ENCODE measurements around the gene TBC1D22A. TPM values are rescaled to one million over a fixed set of nuclear protein-coding genes. Genes with fewer than 3 reads are reported as not detected.

TBC1D22A gene
- total RNA-seq, 1 experiment from 2014 or later: 7.9 TPM

DNA sequence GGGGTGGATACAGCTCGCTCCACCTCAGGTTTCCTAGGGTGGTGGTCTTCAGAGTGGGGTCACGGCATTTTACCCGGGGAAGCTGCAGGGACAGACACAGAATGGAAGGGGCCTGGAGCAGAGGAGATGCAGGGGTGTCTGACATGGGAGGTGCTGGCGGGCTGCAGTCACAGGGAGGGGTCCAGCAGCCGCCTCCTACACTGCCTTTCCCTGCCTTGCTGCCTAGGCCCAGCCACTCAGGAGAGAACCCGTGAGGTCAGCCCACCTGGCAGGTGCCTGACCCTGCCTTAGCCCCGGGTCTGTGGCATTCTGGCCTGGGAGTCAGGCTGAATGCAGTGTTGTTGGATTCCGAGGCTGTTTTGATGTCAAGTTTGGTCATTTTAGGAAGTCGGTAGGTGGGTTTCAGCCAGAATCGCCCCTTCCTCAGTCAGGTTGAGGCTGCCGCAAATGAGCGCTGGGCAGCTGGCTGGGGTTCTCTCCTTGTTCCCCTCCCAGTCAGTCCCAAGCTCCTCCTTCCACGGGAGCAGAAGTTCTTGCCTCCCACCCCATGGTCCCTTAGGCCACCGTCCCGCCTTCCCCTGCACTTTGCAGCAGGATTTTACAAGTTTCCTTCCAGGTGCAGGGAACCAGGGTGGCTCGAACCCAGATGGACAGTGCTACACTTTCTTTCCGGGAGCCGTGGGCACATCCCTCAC lies 294.5 kb downstream of the TBC1D22A start:
- DNase-seq (ENCODE audit: low spot score): no peak

DNA sequence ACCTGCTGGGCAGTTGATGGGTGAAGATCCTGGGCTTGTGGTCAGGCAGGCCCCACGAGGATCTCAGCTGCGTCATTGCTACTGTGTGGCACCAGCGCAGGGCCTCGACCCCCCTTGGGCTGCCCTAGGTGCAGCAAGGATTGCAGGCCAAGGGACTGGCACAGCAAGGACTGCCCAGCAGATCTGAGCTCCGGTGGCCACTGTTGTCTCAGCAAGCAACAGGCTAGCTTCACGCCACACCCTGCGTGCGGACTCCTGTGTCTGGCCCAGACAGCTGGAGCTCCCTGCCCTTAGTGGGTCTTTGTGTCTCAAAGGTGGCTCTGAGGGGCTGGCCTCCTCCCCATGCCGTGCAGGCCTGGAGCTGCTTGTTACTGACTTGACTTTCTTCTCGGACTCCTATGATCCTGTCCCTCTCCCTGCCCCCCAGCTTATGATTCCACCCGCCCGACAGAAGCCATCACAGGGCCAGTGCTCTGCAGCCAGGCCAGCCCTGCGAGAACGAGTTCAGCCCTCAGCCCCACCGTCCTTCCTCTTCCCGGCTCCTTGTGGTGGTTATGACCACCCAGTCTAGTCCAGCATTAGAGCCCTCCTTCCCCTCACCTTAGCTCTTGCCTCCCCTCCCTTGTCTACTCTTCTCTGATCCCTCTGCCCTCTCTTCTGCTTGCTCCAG lies 295.6 kb downstream of the TBC1D22A start:
- no peak for DNase-seq (ENCODE audit: low spot score)

DNA sequence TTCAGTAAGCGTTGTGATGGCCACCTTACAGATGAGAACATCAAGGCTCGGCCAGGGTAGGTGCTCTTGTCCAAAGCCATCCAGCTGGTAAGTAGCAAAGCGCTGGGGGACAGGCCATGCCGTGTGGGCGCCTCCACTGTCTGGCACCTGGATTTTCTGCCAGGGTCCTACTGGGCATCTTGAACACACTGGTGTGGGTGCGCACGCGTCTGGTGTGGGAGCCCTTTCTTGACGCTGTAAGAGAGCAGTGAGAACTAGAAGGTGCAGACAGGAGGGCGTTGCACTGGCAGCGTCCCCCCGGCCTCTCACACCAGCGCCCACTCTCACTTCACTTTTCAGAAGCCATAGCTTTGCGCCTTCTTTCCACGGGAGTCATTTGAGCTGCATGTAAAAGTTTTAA lies 296.6 kb downstream of the TBC1D22A start:
- DNase-seq (ENCODE audit: low spot score): no peak

DNA sequence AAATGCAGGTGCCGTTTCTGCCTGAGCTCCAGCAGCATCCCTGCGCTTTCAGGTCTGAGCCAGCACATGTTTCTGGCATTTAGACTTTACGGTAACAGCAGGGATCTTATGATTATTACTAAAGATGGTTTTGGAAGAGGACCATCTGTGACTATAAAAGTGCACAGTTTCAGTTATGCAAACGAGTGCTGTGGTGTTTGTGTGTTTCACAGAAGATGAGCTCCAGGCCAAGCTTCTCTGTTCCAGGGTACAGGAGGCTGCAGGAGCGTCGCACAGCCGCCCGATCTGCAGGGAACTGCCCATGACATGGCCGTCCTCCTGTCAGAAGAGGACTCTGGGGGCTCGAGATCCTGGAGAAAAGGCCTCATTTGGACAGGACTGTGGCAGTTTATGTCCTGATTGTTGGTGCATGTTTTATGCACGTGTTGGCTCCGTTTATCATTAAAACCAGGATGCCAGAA lies 297.3 kb downstream of the TBC1D22A start:
- no peak for DNase-seq (ENCODE audit: low spot score)

DNA sequence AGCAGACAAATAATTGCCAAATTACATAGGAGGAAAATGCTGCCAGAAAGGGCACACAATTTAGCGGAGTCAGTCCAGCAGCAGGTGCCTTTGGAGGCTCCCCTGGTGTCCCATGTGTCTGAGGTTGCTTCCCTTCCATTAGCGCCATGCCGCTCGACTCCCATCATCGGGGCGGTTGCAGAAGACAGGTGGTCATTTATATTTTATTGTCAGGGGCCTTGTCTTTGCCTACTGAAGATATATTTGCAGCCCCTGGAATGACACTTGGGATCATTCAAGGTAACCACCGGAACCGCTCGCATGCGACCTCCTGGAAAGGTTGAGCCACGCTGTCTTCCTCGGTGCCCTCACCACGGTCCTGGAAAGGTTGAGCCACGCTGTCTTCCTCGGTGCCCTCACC lies 298.3 kb downstream of the TBC1D22A start:
- no peak for DNase-seq (ENCODE audit: low spot score)

DNA sequence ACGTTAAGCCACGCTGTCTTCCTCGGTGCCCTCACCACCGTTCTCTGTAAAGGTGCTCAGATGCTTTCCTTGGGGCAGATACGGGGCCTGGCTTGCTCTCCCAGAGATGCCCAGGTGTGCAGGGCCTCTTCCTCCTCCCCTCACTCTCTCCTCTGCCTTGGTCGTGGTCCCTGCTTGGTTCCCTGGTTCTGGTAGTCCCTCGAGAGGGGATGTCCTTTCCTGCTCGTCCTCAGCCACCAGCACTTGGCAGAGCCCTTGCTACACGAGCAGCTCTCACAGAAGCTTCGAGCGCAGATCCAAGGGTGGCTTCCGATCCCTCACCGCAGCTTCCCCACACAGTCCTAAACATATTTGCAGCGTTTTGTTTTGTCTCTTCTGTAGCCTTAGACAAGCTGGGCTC lies 298.8 kb downstream of the TBC1D22A start:
- no peak for DNase-seq (ENCODE audit: low spot score)

DNA sequence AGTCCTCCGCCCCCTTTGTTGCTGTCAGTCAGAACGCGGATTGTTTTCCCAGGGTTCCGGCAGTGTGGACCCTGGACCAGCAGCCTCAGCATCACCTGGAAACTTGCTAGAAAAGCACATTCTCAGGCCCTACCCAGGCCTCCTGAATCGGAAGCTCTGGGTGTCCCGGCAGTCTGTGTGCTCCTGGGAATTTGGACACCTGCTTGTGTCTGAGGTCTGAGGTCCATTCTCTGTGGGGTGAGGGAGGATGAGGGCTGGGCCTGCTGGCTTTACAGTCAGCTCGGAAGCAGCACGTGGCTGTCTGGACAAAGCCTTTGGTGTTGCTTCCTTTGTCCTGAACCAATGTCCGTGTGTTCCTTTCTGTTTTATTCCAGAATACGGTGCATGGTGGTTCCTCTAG lies 299.7 kb downstream of the TBC1D22A start:
- no peak for DNase-seq (ENCODE audit: low spot score)

DNA sequence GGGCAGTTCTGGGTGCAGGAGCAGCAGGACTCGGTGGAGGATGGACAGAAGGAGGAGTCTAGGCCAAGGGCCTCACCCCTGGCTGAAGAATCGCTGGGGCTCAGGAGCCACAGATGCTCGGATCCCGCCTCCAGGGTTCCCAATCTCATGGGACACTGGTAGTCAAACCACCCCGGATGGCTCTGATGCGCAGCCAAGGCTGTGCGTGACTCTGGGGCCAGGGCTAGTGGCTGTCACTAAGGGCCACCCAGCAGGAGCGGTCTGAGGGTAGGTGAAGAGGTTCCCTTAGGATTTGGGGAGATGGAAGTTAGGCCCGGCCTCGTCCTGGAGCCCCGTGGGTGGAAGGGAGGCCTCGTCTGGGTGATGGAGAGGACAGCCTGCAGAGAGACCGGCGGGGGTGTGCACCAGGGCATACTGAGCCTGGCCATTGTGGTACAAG lies 300.6 kb downstream of the TBC1D22A start:
- no peak for DNase-seq (ENCODE audit: low spot score)

DNA sequence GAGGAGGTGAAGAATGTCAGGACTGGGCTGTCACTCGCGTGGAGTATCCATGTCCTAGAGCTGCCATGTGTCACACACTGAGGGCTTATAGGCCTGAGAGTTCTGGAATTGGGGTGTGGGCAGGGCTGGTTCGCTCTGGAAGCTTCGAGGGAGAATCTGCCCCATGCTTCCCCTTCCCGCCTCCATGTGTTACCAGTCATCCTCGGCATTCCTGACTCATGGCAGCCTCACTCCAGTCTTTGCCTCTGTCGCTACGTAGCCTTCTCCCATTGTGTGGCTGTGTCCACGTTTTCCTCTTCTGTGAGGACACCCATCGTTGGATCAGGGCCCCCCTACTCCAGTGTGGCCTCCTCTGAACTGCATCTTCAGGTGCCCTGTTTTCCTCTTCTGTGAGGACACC lies 301.2 kb downstream of the TBC1D22A start:
- no peak for DNase-seq (ENCODE audit: low spot score)

DNA sequence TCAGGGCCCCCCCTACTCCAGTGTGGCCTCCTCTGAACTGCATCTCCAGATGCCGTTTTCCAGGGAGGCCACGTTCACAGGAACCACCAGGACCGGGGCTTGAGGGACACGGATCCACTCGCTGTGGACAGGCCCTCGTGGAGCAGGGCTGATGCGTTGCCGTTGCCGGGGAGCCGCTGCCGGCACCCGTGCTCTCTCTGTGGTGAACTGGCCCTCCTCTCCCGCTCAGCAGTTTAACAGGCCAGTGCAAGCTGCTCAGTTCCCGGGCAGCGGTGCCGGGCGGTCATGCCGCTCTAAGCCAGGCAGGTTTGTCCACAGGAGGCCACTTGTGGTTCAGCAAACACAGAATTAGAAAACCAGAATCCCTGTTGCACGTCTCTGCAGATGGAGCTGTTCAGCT lies 301.6 kb downstream of the TBC1D22A start:
- no peak for DNase-seq (ENCODE audit: low spot score)

DNA sequence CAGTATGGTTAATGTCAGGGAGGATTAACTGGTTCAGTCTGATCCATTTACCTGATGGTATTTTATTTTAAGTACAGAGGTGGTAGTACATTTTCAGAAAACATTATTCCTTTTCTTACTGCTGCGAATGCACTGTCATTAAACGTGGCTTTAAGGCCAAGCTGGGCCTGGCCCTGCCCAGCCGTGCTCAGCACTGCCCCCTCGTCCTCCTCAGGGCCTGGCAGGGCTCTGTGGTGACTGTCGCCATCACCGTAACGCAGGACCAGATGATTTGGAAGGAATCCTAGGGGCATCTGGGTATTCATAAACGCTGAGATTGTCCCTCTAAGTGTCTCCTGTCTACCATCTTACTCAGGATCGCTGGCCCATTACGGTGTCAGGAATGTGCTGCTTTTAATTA lies 302.0 kb downstream of the TBC1D22A start:
- DNase-seq (ENCODE audit: low spot score): no peak

DNA sequence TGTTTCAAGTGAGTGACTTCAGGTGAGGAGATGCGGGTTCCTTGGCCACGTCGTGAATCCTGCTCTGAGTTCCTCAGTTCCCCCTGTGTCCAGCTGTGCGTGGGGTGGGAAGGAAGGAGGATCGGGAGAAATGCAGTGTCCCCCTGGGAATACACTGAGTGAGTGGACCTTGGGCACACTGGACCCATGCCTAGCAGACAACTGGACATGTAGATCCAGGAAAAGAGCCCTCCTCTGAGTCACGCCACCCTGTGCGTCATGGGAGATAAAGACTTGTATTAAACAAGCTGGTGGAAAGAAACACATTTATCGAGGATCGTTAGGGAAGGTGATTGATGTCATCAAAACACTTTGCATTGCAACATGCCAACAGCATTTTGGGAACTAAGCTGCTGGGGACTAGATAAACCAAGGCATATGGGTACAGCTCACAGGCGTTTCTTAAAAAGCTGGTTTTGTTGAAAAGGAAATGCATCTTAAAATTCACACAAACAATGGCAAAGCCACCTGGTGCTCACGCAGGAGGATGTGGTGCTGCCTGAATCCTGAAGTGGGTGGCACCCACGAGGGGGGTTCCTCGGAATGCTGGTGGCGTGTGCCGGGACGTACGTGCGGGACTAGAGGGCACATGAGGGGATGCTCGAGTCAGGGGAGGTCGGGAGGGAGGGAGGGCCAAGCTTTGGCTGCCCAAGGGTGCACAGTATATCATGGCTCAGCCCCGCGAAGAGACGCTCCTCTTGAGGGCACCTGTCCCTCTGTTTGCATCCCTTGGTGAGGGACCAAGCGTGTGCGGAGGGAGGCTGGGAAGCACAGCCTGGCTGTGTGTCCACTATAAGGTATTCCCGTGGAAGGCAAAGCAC lies 303.5 kb downstream of the TBC1D22A start:
- DNase-seq (ENCODE audit: low spot score): no peak

DNA sequence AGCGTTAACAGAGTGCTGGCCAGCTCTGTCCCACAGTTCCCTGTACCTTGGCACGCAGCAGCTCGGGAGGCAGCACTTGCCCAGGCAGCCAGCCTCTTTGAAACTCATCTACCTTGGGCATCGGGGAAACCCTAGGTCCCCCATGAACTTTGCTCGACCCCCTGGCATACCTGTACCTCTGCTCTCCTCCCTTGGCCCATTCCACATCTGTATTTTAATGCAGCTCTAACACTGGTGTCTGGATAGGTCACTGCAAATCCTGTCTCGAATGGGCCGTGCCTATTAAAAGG lies 304.1 kb downstream of the TBC1D22A start:
- no peak for DNase-seq (ENCODE audit: low spot score)

DNA sequence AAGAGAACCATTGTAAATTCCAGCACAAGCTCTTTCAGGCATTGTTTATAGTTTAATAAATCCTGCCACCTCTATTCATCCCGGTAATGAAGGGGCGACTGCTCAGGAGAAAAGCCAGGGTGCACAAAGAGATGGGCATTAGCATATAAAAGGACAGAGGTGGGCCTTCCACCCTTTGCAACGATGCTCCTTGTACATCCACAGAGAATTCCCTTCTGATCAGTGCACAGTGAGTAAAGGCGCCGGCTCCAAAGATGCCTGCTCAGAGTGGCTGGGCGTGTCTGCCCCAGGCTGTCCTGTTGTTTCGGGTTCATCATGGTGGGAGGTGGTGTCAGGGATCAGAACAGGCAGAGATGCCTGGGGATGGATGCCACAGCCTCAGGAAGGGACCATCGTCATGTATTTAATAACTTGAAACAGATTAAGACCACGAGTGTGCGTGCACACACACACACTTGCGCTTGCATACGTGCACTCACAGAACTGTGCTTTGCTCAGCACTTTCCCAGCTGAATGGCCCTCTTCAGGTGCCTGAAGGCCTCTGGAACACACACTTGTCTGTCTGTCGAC lies 305.0 kb downstream of the TBC1D22A start:
- no peak for DNase-seq (ENCODE audit: low spot score)

DNA sequence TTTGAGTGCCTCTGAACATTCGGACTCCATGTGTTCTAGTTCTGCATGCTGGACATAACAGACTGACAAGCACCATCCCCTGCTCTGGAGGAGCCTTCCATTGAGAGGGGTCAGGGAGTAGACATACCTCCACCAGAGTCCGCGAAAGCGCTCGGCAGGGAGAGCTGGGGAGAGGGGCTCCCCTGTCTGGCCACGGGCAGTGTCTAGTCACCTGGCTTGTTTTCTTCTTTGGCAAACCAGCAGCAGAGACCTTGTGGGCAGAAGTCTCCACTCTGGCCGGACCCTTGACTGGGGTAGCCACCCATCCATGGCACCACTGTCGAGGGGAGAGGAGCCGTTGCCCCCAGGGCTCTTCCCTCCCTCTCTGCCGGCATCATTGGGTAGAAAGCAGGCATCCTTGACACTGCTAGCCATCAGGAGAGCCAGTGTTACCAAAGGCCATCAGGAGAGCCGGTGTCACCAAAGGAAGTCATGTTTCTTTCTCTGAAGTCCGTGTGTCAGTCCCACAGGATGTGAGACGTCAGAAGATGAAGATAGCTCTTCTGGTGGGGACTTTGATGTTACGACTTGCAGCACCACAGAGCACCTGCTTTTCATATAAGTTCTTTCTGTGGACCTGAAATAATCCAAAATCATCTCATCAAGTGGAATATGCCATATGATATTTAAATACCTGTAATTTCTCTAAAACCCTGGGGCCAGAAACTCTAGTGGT lies 305.6 kb downstream of the TBC1D22A start:
- DNase-seq (ENCODE audit: low spot score): no peak

DNA sequence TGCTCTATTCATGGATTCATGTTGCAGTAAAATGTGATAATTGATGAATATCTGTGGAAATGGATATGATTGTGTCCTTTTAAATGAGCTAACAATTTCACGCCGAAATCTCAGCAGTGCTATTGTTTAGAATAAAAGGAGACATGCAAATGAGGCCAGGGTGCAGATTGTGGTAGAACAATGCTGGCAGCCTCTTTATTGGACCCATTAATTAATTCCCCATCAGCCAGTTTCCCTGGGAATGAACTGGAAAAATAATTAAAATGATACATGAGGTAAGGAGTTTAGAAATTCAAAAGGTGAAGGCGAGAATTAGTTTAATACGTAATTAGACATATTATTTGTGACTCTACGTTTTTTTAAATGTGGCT lies 306.2 kb downstream of the TBC1D22A start:
- DNase-seq (ENCODE audit: low spot score): no peak

DNA sequence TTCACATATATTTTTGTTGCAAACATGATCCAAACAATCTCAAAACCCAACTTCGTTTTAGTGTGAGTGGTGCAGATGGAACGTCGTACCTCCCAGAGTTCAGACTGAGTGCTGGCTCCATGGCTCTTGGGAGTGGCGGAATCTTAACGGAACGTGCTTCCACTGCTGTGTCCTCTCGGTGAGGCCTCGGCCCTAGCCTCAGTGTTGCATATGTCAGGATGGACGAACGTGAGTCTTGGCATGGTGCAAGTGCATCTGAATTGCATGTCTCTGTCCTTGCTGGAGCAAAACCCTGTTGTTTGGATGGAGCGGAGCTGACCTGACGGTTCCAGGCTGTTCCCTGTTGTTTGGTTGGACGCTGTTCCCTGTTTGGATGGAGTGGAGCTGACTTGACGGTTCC lies 306.8 kb downstream of the TBC1D22A start:
- no peak for DNase-seq (ENCODE audit: low spot score)

DNA sequence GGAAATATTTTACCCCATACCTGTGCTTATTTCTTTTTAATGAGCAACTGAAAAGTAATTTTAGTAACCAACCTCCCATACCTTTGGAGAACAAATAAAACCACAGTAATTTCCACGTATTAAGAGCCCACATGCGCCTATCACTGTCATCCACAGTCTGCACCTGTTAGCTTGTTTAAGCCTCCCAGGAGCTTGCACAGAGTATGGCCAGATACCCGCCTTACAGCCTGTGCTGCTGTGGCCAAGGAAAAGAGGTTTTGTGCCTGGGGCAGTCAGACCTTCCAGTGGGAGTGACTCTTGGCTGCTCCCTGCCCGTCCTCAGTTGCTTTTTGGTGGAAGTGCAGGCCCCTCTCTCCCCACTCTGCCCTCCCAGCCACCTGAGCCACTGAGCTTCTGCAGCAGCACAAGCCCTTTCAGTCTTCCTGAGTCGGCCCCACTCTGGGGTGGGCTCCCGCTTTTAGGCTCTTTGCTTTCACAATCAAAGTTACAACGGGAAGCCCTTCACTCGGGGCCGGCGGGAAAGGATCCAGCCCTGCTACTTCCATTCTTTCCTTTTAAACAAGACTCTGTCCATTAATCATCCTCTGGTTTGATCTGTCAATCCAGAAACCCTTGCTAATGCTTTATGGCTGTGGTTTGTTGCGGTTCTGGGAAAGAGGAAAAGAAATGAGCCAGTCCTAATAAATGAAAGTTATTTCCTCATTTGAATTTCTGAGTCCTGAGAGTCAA lies 308.8 kb downstream of the TBC1D22A start:
- no peak for DNase-seq (ENCODE audit: low spot score)

DNA sequence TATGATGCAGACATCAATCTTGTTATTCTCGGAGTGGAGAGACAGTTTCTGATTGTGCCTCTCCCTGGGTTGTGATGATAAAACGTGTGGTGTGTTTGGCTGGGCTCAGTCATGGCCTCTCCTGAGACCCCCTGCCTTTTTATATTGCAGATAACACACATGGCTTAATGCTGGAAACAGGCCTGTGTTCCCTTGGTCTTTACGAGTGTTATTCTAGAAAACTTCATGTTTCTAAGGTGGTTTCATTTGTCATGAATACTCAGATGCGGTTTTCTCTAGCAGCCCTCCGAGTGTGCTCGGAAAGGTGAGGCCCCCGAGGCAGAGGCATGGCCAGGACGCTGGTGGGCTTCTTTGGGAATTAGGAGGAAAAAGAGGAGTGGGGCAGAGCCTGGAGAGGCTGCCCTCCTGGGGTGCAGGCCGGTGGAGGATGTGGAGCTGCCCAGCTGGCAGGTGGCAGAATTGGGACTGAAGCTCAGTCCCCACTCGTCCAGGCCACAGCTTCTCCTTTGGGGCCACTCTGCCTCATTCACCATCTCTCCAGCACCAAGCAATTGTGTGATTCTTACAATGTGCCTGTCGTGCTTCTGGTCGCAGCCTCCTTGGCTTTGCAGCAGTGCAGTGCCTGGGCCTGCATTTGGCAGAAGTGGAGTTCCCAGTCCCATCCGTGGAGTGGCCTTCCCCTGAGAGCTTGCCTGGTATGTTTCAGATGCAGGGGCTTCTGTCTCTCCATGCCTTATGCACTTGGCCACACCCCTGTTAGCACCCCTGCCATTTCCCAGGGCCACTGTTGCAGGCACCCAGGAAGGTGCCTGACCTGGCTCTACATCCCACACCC lies 309.6 kb downstream of the TBC1D22A start:
- DNase-seq (ENCODE audit: low spot score): no peak

DNA sequence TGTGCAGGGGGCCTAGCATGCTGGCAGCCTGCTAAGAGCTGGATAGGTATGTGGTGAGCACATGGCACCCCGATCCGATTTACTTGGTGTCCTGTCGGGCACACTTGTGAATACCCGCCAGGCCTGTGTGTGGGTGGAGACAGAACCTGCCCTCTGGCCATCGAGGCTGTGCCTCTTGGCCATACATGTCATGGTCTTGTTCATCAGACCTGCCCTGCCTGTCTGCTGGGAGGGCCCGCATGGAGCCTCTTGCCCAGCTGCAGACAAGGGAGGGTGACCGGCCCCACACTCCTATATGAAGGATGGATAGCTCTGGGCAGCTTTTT lies 310.2 kb downstream of the TBC1D22A start:
- no peak for DNase-seq (ENCODE audit: low spot score)
